RWPE2 (cell line): ENCODE measurements around the gene KCTD13.
A peak's percentile ranks its signal among the peaks of the same experiment; 100 is the strongest.

Experiments used
- ATAC-seq: fragments of 200-7000 bp; cut with Tn5 transposase; 3 replicates; pipeline ENCODE4 v1.9.1; 2021; ENCODE audit warnings: low read depth
- DNase-seq: peaks from one replicate; pipeline ENCODE4 v3.0.0-alpha.2; 2020; ENCODE audit warnings: low spot score
- H3K27ac ChIP-seq: fragments of 450-650 bp; 2 replicates; pipeline ENCODE4 v1.5.1; 2017; ENCODE audit warnings: mild to moderate bottlenecking; ENCODE audit not compliant: poor library complexity, severe bottlenecking
- H3K27me3 ChIP-seq: fragments of 250-450 bp; sonication (Bioruptor Pico); 2 replicates; pipeline ENCODE4 v1.5.1; 2021; ENCODE audit warnings: mild to moderate bottlenecking, moderate library complexity; ENCODE audit not compliant: insufficient read depth, poor library complexity, severe bottlenecking
- H3K36me3 ChIP-seq: fragments of 250-450 bp; sonication (Bioruptor Pico); 2 replicates; pipeline ENCODE4 v1.5.1; 2020; ENCODE audit warnings: low read depth, mild to moderate bottlenecking, moderate library complexity
- H3K4me1 ChIP-seq: fragments of 250-450 bp; sonication (Bioruptor Pico); 2 replicates; pipeline ENCODE4 v1.5.1; 2021; ENCODE audit warnings: mild to moderate bottlenecking, moderate library complexity; ENCODE audit not compliant: insufficient read depth, poor library complexity, severe bottlenecking
- H3K4me3 ChIP-seq: fragments of 250-450 bp; sonication (Bioruptor Pico); 2 replicates; pipeline ENCODE4 v1.5.1; 2021; ENCODE audit warnings: mild to moderate bottlenecking, moderate library complexity; ENCODE audit not compliant: severe bottlenecking
- H3K9me3 ChIP-seq: fragments of 250-450 bp; sonication (Bioruptor Pico); 2 replicates; pipeline ENCODE4 v1.5.1; 2021; ENCODE audit warnings: mild to moderate bottlenecking, moderate library complexity; ENCODE audit not compliant: severe bottlenecking
- CTCF ChIP-seq: fragments of 450-650 bp; IDR thresholded peaks from one replicate; pipeline ENCODE4 v1.5.1; 2017; ENCODE audit warnings: mild to moderate bottlenecking, moderate library complexity; ENCODE audit not compliant: poor library complexity, severe bottlenecking

KCTD13 gene

DNA sequence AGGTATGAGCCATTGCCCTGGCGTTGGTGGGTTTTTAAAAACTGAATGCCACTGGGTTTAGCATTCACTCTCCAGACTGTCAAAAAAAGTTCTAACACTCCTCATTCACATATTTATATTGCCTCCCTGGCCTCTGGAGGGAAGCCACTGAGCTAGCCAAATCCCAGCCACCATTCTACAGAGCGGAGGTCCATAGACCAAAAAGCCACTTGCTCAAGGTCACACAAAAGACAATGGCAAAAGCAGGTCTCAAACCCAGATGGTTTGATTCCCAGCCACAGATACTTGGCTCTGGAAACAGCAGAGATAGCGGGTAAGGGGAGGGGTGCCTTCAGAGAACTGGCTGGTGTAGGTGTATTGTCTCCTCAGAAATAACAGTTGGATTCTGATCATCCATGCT, 45.0 kb downstream of the KCTD13 start:
- Histone ChIP-seq H3K4me3 (no peak overlapping the region), H3K36me3 (no peaks in the 10 kb centered on the region), H3K9me3 (no peaks in the 10 kb centered on the region), H3K27ac (no peak overlapping the region), H3K4me1 (no peaks in the 10 kb centered on the region), H3K27me3 (no peaks in the 10 kb centered on the region)
- TF ChIP-seq CTCF, result no peak
- no peak for DNase-seq
- ATAC-seq, result no peak

DNA sequence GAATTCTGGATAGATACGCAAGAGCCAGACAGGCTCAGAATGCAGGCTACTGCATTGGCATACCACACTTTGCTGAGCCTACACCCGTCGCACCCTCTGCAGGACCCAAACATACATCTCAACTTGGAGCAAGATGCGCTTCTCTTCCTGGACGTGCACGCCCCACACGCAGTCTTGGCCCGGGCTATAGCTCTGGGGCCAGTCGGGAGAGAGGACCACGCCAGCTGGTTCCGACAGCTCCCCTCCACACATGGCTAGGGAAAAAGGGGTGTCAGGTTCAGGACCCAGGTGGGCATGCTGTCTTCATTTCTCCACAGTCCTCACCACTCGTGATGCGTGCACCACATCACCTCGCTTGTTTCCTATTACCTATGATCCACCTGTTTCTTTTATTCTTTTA, 47.9 kb downstream of the KCTD13 start:
- Histone ChIP-seq H3K27ac (no peak overlapping the region), H3K27me3 (no peaks in the 10 kb centered on the region), H3K4me3 (no peak overlapping the region), H3K9me3 (no peaks in the 10 kb centered on the region), H3K36me3 (no peaks in the 10 kb centered on the region), H3K4me1 (no peaks in the 10 kb centered on the region)
- DNase-seq (no peak), ATAC-seq (no peak)
- TF ChIP-seq CTCF, result no peak

DNA sequence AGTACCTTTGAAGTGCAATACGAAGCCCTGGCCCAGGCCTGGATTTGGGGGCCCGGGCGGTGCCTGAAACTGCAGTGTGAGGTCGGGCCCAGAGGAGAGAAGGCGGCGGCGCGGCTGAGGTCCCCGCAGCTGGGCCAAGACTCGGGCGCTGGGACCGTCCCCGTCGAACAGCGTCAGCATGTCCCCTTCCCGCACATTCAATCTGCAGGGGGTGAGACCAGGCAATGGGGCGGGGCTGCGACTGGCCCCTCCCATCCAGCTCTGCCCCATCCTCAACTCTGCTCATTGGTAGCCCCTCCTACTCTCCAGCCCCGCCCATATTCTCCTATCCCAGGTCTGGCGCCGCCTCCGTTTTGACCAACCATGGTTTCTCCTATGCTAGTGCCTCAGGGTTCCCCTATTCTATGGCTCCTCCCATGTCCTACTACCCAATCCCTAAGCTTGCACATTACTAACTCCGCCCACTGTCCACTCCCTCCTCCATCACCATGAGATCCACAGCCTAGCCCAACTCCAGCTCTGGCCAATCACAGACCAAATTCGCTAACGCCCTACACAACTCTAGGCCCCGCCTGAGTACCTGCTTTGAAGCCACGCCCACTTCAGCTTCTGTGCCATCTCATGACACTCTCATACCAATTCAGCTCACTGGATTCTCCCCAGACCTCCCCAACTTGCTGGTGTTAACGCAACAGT, 48.6 kb downstream of the KCTD13 start:
- Histone ChIP-seq H3K27me3 (no peaks in the 10 kb centered on the region), H3K9me3 (no peaks in the 10 kb centered on the region), H3K27ac (no peak overlapping the region), H3K4me1 (no peaks in the 10 kb centered on the region), H3K4me3 (no peak overlapping the region), H3K36me3 (no peaks in the 10 kb centered on the region)
- no peak for TF ChIP-seq CTCF
- ATAC-seq, result peak; percentile 84
- no peak for DNase-seq

GRCh38 chr16:29876594-29877249, 49.3 kb downstream of the KCTD13 start:
- H3K27ac ChIP-seq, result no peak overlapping the region
- no peak overlapping the region for H3K4me3 ChIP-seq
- DNase-seq (no peak), ATAC-seq (no peak)
- H3K4me1 ChIP-seq, result no peaks in the 10 kb centered on the region
- no peaks in the 10 kb centered on the region for H3K9me3 ChIP-seq
- no peak for TF ChIP-seq CTCF
- no peaks in the 10 kb centered on the region for H3K36me3 ChIP-seq
- H3K27me3 ChIP-seq, result no peaks in the 10 kb centered on the region

- no peaks in the 10 kb centered on the region for H3K4me1 ChIP-seq
- H3K4me3 ChIP-seq, result no peak overlapping the region
- no peak for TF ChIP-seq CTCF
- no peaks in the 10 kb centered on the region for H3K27me3 ChIP-seq
- no peak for DNase-seq
- H3K27ac ChIP-seq, result no peak overlapping the region
- no peaks in the 10 kb centered on the region for H3K36me3 ChIP-seq
- ATAC-seq, result no peak
- H3K9me3 ChIP-seq, result no peaks in the 10 kb centered on the region
These were observed 49.8 kb downstream of the KCTD13 start for GRCh38 chr16:29876217-29876593.
